ENCODE data around the gene TMC5. TPM values are rescaled to one million over a fixed set of nuclear protein-coding genes. Genes with fewer than 3 reads are reported as not detected.
"Not testable (repeated sequence)": the region's sequence is repeated elsewhere in the genome, so short reads cannot be mapped to it uniquely, and the experiment has no call there.

TMC5 gene
- total RNA-seq, 1 experiment from 2014 or later, result 3.5 TPM

- no TSS peak for BruUV-seq (replicated peaks)
- Histone ChIP-seq H3K27ac (ENCODE audit: low read depth, low read length, poor library complexity, severe bottlenecking) (peak overlapping the region; percentile 65), H3K4me1 (ENCODE audit: insufficient read depth, low read length, poor library complexity, severe bottlenecking) (peaks cover 12% of the 10 kb centered on the region), H3K27me3 (replicated peaks; ENCODE audit: insufficient read depth, low read depth, low read length, poor library complexity) (no peaks in the 10 kb centered on the region), H3K9me3 (ENCODE audit: low read depth, low read length, poor library complexity, severe bottlenecking) (no peaks in the 10 kb centered on the region), H3K4me3 (ENCODE audit: low read depth, low read length, poor library complexity, severe bottlenecking) (no peak overlapping the region), H3K36me3 (ENCODE audit: insufficient read depth, low read length, poor library complexity, severe bottlenecking) (no peaks in the 10 kb centered on the region)
- POLR2A ChIA-PET (ENCODE audit: low non-redundant PET), result no interaction called here
- CTCF ChIA-PET, result no interaction called here
- intact Hi-C loops (cut with micrococcal nuclease; ENCODE audit: unreplicated experiment), result no loop called here
- no peak for TF ChIP-seq EZH2 (IDR thresholded peaks at IDR 0.05; ENCODE audit: borderline replicate concordance, low read depth, low read length, poor library complexity, severe bottlenecking)
- TF ChIP-seq CTCF (conservative IDR thresholded peaks at IDR 0.05; ENCODE audit: low read depth, low read length), result no peak
- peak; percentile 77 for DNase-seq (ENCODE audit: low spot score)
Observed at GRCh38 chr16:19393226-19394111, 24.2 kb upstream of the TMC5 start.

- intact Hi-C loops (cut with micrococcal nuclease; ENCODE audit: unreplicated experiment); POLR2A ChIA-PET (ENCODE audit: low non-redundant PET); H3K9me3 ChIP-seq (ENCODE audit: low read depth, low read length, poor library complexity, severe bottlenecking); H3K4me3 ChIP-seq (ENCODE audit: low read depth, low read length, poor library complexity, severe bottlenecking); H3K27me3 ChIP-seq (replicated peaks; ENCODE audit: insufficient read depth, low read depth, low read length, poor library complexity); DNase-seq (ENCODE audit: low spot score); CTCF ChIA-PET; H3K27ac ChIP-seq (ENCODE audit: low read depth, low read length, poor library complexity, severe bottlenecking); H3K36me3 ChIP-seq (ENCODE audit: insufficient read depth, low read length, poor library complexity, severe bottlenecking); BruUV-seq (replicated peaks): not testable (repeated sequence)
- H3K4me1 ChIP-seq (ENCODE audit: insufficient read depth, low read length, poor library complexity, severe bottlenecking), result peaks cover 12% of the 10 kb centered on the region
Observed at GRCh38 chr16:19395646-19396267, 21.9 kb upstream of the TMC5 start.

- H3K36me3 ChIP-seq (ENCODE audit: insufficient read depth, low read length, poor library complexity, severe bottlenecking), result no peaks in the 10 kb centered on the region
- POLR2A ChIA-PET (ENCODE audit: low non-redundant PET), result no interaction called here
- no peak overlapping the region for H3K4me3 ChIP-seq (ENCODE audit: low read depth, low read length, poor library complexity, severe bottlenecking)
- peaks cover 3% of the 10 kb centered on the region for H3K9me3 ChIP-seq (ENCODE audit: low read depth, low read length, poor library complexity, severe bottlenecking)
- CTCF ChIA-PET, result no interaction called here
- H3K27me3 ChIP-seq (replicated peaks; ENCODE audit: insufficient read depth, low read depth, low read length, poor library complexity), result no peaks in the 10 kb centered on the region
- BruUV-seq (replicated peaks), result no TSS peak
- DNase-seq (ENCODE audit: low spot score), result no peak
- peaks cover 12% of the 10 kb centered on the region for H3K4me1 ChIP-seq (ENCODE audit: insufficient read depth, low read length, poor library complexity, severe bottlenecking)
- H3K27ac ChIP-seq (ENCODE audit: low read depth, low read length, poor library complexity, severe bottlenecking), result no peak overlapping the region
- no peak for TF ChIP-seq CTCF (conservative IDR thresholded peaks at IDR 0.05; ENCODE audit: low read depth, low read length)
- TF ChIP-seq EZH2 (IDR thresholded peaks at IDR 0.05; ENCODE audit: borderline replicate concordance, low read depth, low read length, poor library complexity, severe bottlenecking), result no peak
- intact Hi-C loops (cut with micrococcal nuclease; ENCODE audit: unreplicated experiment), result no loop called here
Observed at GRCh38 chr16:19396555-19397011, 21.1 kb upstream of the TMC5 start.

- BruUV-seq (replicated peaks); H3K9me3 ChIP-seq (ENCODE audit: low read depth, low read length, poor library complexity, severe bottlenecking); intact Hi-C loops (cut with micrococcal nuclease; ENCODE audit: unreplicated experiment); POLR2A ChIA-PET (ENCODE audit: low non-redundant PET); H3K27me3 ChIP-seq (replicated peaks; ENCODE audit: insufficient read depth, low read depth, low read length, poor library complexity); DNase-seq (ENCODE audit: low spot score); H3K4me3 ChIP-seq (ENCODE audit: low read depth, low read length, poor library complexity, severe bottlenecking); H3K36me3 ChIP-seq (ENCODE audit: insufficient read depth, low read length, poor library complexity, severe bottlenecking); CTCF ChIA-PET; H3K27ac ChIP-seq (ENCODE audit: low read depth, low read length, poor library complexity, severe bottlenecking): not testable (repeated sequence)
- H3K4me1 ChIP-seq (ENCODE audit: insufficient read depth, low read length, poor library complexity, severe bottlenecking), result peaks cover 12% of the 10 kb centered on the region
Observed at GRCh38 chr16:19397373-19397772, 20.3 kb upstream of the TMC5 start.

Measured in A673 (cell line).